GM23338 (cell line): ENCODE measurements around the gene EIF4E2. TPM values are rescaled to one million over a fixed set of nuclear protein-coding genes. Genes with fewer than 3 reads are reported as not detected.

Experiments used
- CREB1 ChIP-seq: fragments of 250-450 bp; sonication (Bioruptor Pico); IDR thresholded peaks from 2 replicates; pipeline ENCODE4 v1.5.0; 2020; ENCODE audit warnings: low read depth, mild to moderate bottlenecking, moderate library complexity
- EZH2phosphoT487 ChIP-seq: fragments of 200-600 bp; sonication (generic); IDR thresholded peaks from one replicate; pipeline ENCODE4 v1.8.1; 2018; ENCODE audit warnings: antibody characterized with exemption; ENCODE audit not compliant: unreplicated experiment
- JUNB ChIP-seq: IDR thresholded peaks from one replicate; pipeline ENCODE4 v1.6.1; 2016; ENCODE audit warnings: antibody characterized with exemption; ENCODE audit not compliant: unreplicated experiment
- STAT1 ChIP-seq: IDR thresholded peaks from one replicate; pipeline ENCODE4 v1.6.1; 2016; ENCODE audit warnings: antibody characterized with exemption; ENCODE audit not compliant: unreplicated experiment
- polyA plus RNA-seq: library from polyadenylated mRNA; unstranded; fragments of >200 nt; fragmentation: Nextera tagmentation; extraction: Ambion mirVana; gene quantifications from 2 replicates; pipeline ENCODE4 v1.2.1, GENCODE V29; 2016
- total RNA-seq: library from RNA; depleted of rRNA; stranded (reverse); fragments of >200 nt; shearing (Covaris generic); gene quantifications from 2 replicates; pipeline ENCODE4 v1.2.3, GENCODE V29; 2014
- TF ChIP-seq, protein P1 (sequence below): fragments of 250-450 bp; sonication (Bioruptor Pico); IDR thresholded peaks from 2 replicates; pipeline ENCODE4 v1.5.0; 2020; ENCODE audit warnings: mild to moderate bottlenecking, moderate library complexity
- TF ChIP-seq, protein P2 (sequence below), 2 experiments: fragments of 200-600 bp in 1 of 2; sonication (generic) in 1 of 2; conservative IDR thresholded peaks; 2 replicates each; pipeline versions ENCODE4 v1.5.1 to v1.6.1; 2016 to 2017; ENCODE audit warnings: antibody characterized with exemption in 2 of 2, low read depth in 2 of 2, mild to moderate bottlenecking in 2 of 2, moderate library complexity in 1 of 2
- TF ChIP-seq, protein P3 (sequence below): IDR thresholded peaks from 2 replicates; pipeline ENCODE4 v1.6.1; 2016; ENCODE audit warnings: antibody characterized with exemption

Gene EIF4E2
- total and polyA plus RNA-seq, 2 experiments from 2014 or later, result 68.1 to 152 TPM

DNA sequence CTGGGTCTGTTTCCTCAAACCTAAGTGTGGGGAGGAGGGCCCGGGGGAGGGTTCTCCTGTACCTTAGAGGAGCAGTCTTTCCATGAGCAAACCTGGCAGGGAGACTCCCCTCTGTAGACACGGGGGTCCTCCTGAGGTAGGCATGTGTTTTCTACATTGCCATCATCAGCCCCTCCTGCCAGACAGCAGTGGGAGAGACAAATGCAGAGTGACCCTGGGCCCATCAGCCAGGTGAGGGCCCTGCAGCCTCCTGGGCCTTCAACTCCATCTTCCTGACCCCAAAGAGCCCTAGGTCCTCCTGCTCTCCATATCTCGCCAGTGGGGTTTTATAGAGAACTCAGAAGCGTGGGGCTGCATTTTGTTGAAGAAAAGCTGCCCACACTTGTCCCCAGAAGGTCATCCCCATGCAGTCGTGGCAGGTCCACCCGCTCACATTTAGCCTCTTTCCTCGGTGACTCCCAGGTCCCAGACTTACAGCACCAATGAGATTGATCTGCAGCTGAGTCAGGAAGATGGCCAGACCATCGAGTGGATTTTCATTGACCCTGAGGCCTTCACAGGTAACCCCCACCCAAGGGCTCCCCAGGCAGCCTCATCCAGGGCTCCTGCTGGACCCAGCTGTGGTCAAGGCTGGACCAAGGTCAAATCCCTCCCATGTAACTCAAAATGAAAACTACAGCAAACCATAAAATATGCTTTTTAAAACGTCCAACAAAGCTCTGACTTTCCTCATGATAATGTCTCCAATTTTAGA lies 8.4 kb upstream of the EIF4E2 start (continued):
- TF ChIP-seq, protein P1, sequence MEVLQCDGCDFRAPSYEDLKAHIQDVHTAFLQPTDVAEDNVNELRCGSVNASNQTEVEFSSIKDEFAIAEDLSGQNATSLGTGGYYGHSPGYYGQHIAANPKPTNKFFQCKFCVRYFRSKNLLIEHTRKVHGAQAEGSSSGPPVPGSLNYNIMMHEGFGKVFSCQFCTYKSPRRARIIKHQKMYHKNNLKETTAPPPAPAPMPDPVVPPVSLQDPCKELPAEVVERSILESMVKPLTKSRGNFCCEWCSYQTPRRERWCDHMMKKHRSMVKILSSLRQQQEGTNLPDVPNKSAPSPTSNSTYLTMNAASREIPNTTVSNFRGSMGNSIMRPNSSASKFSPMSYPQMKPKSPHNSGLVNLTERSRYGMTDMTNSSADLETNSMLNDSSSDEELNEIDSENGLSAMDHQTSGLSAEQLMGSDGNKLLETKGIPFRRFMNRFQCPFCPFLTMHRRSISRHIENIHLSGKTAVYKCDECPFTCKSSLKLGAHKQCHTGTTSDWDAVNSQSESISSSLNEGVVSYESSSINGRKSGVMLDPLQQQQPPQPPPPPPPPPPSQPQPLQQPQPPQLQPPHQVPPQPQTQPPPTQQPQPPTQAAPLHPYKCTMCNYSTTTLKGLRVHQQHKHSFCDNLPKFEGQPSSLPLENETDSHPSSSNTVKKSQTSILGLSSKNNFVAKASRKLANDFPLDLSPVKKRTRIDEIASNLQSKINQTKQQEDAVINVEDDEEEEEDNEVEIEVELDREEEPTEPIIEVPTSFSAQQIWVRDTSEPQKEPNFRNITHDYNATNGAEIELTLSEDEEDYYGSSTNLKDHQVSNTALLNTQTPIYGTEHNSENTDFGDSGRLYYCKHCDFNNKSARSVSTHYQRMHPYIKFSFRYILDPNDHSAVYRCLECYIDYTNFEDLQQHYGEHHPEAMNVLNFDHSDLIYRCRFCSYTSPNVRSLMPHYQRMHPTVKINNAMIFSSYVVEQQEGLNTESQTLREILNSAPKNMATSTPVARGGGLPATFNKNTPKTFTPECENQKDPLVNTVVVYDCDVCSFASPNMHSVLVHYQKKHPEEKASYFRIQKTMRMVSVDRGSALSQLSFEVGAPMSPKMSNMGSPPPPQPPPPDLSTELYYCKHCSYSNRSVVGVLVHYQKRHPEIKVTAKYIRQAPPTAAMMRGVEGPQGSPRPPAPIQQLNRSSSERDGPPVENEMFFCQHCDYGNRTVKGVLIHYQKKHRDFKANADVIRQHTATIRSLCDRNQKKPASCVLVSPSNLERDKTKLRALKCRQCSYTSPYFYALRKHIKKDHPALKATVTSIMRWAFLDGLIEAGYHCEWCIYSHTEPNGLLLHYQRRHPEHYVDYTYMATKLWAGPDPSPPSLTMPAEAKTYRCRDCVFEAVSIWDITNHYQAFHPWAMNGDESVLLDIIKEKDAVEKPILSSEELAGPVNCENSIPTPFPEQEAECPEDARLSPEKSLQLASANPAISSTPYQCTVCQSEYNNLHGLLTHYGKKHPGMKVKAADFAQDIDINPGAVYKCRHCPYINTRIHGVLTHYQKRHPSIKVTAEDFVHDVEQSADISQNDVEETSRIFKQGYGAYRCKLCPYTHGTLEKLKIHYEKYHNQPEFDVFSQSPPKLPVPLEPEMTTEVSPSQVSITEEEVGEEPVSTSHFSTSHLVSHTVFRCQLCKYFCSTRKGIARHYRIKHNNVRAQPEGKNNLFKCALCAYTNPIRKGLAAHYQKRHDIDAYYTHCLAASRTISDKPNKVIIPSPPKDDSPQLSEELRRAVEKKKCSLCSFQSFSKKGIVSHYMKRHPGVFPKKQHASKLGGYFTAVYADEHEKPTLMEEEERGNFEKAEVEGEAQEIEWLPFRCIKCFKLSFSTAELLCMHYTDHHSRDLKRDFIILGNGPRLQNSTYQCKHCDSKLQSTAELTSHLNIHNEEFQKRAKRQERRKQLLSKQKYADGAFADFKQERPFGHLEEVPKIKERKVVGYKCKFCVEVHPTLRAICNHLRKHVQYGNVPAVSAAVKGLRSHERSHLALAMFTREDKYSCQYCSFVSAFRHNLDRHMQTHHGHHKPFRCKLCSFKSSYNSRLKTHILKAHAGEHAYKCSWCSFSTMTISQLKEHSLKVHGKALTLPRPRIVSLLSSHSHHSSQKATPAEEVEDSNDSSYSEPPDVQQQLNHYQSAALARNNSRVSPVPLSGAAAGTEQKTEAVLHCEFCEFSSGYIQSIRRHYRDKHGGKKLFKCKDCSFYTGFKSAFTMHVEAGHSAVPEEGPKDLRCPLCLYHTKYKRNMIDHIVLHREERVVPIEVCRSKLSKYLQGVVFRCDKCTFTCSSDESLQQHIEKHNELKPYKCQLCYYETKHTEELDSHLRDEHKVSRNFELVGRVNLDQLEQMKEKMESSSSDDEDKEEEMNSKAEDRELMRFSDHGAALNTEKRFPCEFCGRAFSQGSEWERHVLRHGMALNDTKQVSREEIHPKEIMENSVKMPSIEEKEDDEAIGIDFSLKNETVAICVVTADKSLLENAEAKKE (CRISPR knock-in tag), result no peak
- TF ChIP-seq, protein P2, sequence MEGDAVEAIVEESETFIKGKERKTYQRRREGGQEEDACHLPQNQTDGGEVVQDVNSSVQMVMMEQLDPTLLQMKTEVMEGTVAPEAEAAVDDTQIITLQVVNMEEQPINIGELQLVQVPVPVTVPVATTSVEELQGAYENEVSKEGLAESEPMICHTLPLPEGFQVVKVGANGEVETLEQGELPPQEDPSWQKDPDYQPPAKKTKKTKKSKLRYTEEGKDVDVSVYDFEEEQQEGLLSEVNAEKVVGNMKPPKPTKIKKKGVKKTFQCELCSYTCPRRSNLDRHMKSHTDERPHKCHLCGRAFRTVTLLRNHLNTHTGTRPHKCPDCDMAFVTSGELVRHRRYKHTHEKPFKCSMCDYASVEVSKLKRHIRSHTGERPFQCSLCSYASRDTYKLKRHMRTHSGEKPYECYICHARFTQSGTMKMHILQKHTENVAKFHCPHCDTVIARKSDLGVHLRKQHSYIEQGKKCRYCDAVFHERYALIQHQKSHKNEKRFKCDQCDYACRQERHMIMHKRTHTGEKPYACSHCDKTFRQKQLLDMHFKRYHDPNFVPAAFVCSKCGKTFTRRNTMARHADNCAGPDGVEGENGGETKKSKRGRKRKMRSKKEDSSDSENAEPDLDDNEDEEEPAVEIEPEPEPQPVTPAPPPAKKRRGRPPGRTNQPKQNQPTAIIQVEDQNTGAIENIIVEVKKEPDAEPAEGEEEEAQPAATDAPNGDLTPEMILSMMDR (conservative IDR thresholded peaks at IDR 0.05; ENCODE audit: low read depth in 2 of 2), result no peak
- no peak for TF ChIP-seq JUNB
- TF ChIP-seq, protein P3, sequence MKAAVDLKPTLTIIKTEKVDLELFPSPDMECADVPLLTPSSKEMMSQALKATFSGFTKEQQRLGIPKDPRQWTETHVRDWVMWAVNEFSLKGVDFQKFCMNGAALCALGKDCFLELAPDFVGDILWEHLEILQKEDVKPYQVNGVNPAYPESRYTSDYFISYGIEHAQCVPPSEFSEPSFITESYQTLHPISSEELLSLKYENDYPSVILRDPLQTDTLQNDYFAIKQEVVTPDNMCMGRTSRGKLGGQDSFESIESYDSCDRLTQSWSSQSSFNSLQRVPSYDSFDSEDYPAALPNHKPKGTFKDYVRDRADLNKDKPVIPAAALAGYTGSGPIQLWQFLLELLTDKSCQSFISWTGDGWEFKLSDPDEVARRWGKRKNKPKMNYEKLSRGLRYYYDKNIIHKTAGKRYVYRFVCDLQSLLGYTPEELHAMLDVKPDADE, result no peak
- no peak for TF ChIP-seq STAT1
- no peak for TF ChIP-seq EZH2phosphoT487
- no peak for TF ChIP-seq CREB1 (CRISPR knock-in tag)
